Ectodermal cell (in vitro differentiated cells): Measurements from ENCODE around the gene NTF3.

Experiments used
- H3K27ac ChIP-seq: 2 replicates; pipeline ENCODE4 v1.7.0; 2013; ENCODE audit warnings: mild to moderate bottlenecking, low read depth, low read length; ENCODE audit not compliant: insufficient read depth, poor library complexity, severe bottlenecking
- H3K27me3 ChIP-seq: 2 replicates; pipeline ENCODE4 v1.7.0; 2013; ENCODE audit warnings: mild to moderate bottlenecking, low read length; ENCODE audit not compliant: insufficient read depth, control insufficient read depth, poor library complexity, severe bottlenecking
- H3K36me3 ChIP-seq: one replicate; pipeline ENCODE4 v1.7.0; 2013; ENCODE audit warnings: low read length; ENCODE audit not compliant: control insufficient read depth, insufficient read depth
- H3K4me1 ChIP-seq: one replicate; pipeline ENCODE4 v1.7.0; 2013; ENCODE audit warnings: low read length; ENCODE audit not compliant: control insufficient read depth, insufficient read depth
- H3K4me3 ChIP-seq: 2 replicates; pipeline ENCODE4 v1.7.0; 2013; ENCODE audit warnings: low read depth, low read length, control low read depth; ENCODE audit not compliant: insufficient read depth
- H3K9me3 ChIP-seq: 2 replicates; pipeline ENCODE4 v1.7.0; 2013; ENCODE audit warnings: mild to moderate bottlenecking, low read length, moderate library complexity; ENCODE audit not compliant: control insufficient read depth
- WGBS, 2 experiments: methylation state at CpG; one replicate each; pipeline ENCODE4 v1.1.7; 2013; ENCODE audit warnings: missing lambda C conversion rate in 2 of 2; 5-methylcytosine and 5-hydroxymethylcytosine counted together

Gene NTF3

DNA sequence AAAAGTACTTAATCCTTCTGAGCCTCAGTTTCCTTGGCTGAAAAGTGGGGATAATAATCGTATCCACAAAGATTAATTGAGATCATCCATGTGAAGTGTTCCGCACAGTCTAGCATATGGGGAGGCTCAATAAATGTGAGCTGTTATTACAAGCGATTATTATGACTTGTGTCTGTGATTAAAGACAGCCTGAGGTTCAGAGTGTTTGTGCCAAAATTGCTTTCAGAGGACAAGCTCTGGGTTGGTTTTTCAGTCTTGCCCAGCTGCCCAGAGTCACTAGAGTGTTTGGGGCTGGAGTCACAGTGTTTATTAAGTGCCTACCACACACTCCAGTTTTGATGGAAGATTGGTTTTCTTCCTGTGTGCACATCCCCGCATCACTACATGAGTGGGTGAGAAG lies 53.5 kb downstream of the NTF3 start:
- H3K27ac ChIP-seq: no peak overlapping the region
- H3K9me3 ChIP-seq: no peaks in the 10 kb centered on the region
- H3K27me3 ChIP-seq: no peaks in the 10 kb centered on the region
- 71 to 73% methylated on average over 4 of the region's 4 CpGs for WGBS, 2 experiments
- H3K4me3 ChIP-seq: no peak overlapping the region
- H3K36me3 ChIP-seq: no peaks in the 10 kb centered on the region
- peaks cover 8% of the 10 kb centered on the region for H3K4me1 ChIP-seq

DNA sequence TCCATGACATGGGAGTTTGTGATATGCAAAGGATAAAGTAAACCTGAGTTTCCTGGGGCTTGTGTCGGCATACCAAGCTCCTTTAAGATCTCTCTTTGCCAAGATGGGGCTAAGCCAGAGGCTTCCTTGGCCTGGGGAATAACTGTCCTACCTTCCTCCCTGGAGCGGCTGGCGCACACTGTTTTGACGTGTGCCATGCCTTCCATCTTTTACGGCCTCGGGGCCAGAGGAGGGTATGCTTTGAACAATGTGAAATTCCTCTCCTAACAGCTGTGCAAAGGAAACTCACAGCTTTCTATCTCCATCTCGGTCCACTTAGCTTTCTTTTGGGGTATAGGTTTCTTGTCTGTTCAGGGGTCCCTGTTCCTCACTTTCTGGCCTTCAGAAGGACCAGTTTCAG lies 55.2 kb downstream of the NTF3 start:
- WGBS, 2 experiments: 88 to 89% methylated on average over 7 of the region's 7 CpGs
- no peak overlapping the region for H3K4me3 ChIP-seq

DNA sequence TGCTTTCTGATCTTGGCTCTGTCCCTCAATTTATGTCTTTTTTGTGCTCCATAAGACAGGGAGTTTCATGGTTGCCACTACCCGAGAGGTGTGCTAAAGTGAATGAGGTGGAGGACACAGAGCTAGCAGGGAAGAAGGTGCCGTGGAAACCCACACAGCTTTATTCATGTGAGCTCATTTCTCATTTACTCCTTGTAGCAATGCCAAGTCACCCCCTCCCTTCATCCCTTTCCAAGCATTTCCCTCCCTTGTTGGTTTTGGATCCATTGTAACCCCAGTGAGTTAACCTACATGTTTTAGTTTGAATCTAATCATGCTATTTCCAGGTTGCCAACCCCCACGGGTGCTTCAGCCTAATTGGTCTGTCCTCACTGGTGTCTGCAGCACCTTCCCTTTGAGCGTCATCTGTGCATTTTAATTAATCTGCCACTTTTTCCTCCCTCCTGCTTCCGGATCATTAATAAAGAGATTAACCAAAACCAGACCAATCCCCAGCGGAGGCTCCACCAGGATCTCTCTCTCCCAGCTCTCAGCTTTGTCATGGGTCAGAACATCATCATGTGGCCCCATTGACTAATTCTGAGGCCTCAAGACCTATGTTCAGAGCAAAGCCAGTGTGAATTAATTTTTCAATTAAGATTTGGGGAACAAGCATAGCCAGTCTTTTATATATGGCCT lies 56.2 kb downstream of the NTF3 start:
- Histone ChIP-seq H3K36me3 (no peaks in the 10 kb centered on the region), H3K9me3 (no peaks in the 10 kb centered on the region), H3K27ac (no peak overlapping the region), H3K27me3 (no peaks in the 10 kb centered on the region), H3K4me1 (no peaks in the 10 kb centered on the region), H3K4me3 (no peak overlapping the region)
- 91 to 93% methylated on average over 6 of the region's 6 CpGs for WGBS, 2 experiments

More for the DNA sequence above, 55.2 kb downstream of the NTF3 start:
- H3K27me3 ChIP-seq: no peaks in the 10 kb centered on the region
- H3K36me3 ChIP-seq: no peaks in the 10 kb centered on the region
- H3K27ac ChIP-seq: no peak overlapping the region
- no peaks in the 10 kb centered on the region for H3K9me3 ChIP-seq
- no peaks in the 10 kb centered on the region for H3K4me1 ChIP-seq

DNA sequence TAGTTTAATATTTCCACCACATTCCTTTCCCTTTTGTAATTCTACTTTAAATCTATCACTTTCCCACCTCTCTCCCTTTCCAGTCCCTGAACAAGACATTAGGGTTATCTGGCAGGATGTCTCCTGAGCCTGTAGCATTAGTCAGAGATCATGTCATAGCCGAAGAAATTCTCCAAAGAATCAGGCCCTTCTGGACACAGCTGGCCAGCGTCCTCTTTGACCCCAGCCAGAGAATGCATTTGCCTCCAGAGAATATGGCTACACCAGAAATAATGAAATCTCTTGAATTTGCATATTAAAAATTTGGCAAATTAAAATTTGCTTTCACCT lies 56.7 kb downstream of the NTF3 start:
- Histone ChIP-seq H3K27me3 (no peaks in the 10 kb centered on the region), H3K4me3 (no peak overlapping the region), H3K9me3 (no peaks in the 10 kb centered on the region), H3K4me1 (no peaks in the 10 kb centered on the region), H3K36me3 (no peaks in the 10 kb centered on the region), H3K27ac (no peak overlapping the region)
- 98% methylated on average over 2 of the region's 2 CpGs for WGBS, 2 experiments

- Histone ChIP-seq H3K9me3 (no peaks in the 10 kb centered on the region), H3K27me3 (no peaks in the 10 kb centered on the region), H3K4me3 (no peak overlapping the region), H3K36me3 (no peaks in the 10 kb centered on the region), H3K27ac (no peak overlapping the region), H3K4me1 (no peaks in the 10 kb centered on the region)
- WGBS, 2 experiments: 91 to 92% methylated on average over 5 of the region's 5 CpGs
Observed at GRCh38 chr12:5489017-5489416, 57.1 kb downstream of the NTF3 start.

DNA sequence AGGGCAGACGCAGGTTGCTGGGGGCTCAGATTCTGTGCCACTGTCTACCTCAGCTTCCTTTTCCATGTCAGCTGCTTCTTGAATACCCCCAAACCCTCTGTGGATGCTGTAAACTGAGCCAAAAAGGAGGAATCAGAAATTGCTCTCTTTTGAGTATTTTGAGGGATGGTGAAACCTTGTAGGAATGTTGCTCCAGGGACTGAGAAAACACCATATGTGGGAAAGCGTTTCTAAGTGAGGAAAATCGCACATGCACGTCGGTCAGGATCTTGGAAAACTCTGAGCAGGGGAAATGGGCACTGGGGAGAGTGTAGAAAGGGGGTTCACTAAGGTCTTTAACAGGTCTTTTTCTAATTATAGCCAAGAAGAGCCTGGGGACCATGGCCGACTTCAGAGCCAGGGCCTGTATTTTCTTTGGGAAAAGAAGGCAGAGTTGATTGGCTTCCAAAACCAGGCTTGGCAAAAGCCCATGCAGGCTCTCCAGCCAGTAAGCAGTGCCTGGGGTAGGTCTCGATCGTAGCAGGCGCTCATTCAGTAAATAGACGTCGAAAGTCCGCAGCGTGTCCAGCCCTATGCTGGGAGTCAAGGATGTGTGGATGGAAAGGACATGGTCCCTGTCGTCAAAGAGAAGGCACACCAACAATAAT lies 58.0 kb downstream of the NTF3 start:
- Histone ChIP-seq H3K27ac (no peak overlapping the region), H3K36me3 (no peaks in the 10 kb centered on the region), H3K4me1 (no peaks in the 10 kb centered on the region), H3K4me3 (no peak overlapping the region), H3K9me3 (no peaks in the 10 kb centered on the region), H3K27me3 (no peaks in the 10 kb centered on the region)
- WGBS, 2 experiments: 94 to 95% methylated on average over 14 of the region's 14 CpGs

- Histone ChIP-seq H3K4me1 (no peaks in the 10 kb centered on the region), H3K27me3 (no peaks in the 10 kb centered on the region), H3K27ac (no peak overlapping the region), H3K9me3 (no peaks in the 10 kb centered on the region), H3K4me3 (no peak overlapping the region), H3K36me3 (no peaks in the 10 kb centered on the region)
- WGBS, 2 experiments: 68 to 71% methylated on average over 4 of the region's 4 CpGs
Observed at GRCh38 chr12:5492562-5492961, 60.7 kb downstream of the NTF3 start.

GRCh38 chr12:5493018-5493417 lies 61.1 kb downstream of the NTF3 start:
- H3K27ac ChIP-seq: no peak overlapping the region
- H3K4me1 ChIP-seq: no peaks in the 10 kb centered on the region
- H3K4me3 ChIP-seq: no peak overlapping the region
- WGBS, 2 experiments: 91 to 92% methylated on average over 7 of the region's 7 CpGs
- no peaks in the 10 kb centered on the region for H3K9me3 ChIP-seq
- no peaks in the 10 kb centered on the region for H3K36me3 ChIP-seq
- H3K27me3 ChIP-seq: no peaks in the 10 kb centered on the region

- Histone ChIP-seq H3K4me3 (no peak overlapping the region), H3K36me3 (no peaks in the 10 kb centered on the region), H3K4me1 (no peaks in the 10 kb centered on the region), H3K27ac (no peak overlapping the region), H3K27me3 (no peaks in the 10 kb centered on the region), H3K9me3 (no peaks in the 10 kb centered on the region)
- 94% methylated on average over 28 of the region's 28 CpGs for WGBS, 2 experiments
Observed at GRCh38 chr12:5494343-5494742, 62.4 kb downstream of the NTF3 start.

GRCh38 chr12:5497329-5498053 lies 65.6 kb downstream of the NTF3 start:
- Histone ChIP-seq H3K4me1 (no peaks in the 10 kb centered on the region), H3K36me3 (no peaks in the 10 kb centered on the region), H3K9me3 (no peaks in the 10 kb centered on the region), H3K27me3 (no peaks in the 10 kb centered on the region), H3K4me3 (no peak overlapping the region), H3K27ac (no peak overlapping the region)
- 95% methylated on average over 5 of the region's 5 CpGs for WGBS, 2 experiments
